ENCODE measurements around the gene SF3B1.

GRCh38 chr2:197414515-197414914 lies 20.3 kb downstream of the SF3B1 start:
- TF ChIP-seq EZH2 (IDR thresholded peaks at IDR 0.05; ENCODE audit: borderline replicate concordance, low read length) (no peak), CTCF (conservative IDR thresholded peaks at IDR 0.05 in 1 of 2, IDR thresholded peaks at IDR 0.05 in 1 of 2; ENCODE audit: extremely low read depth in 1 of 2, insufficient read depth in 1 of 2, low read depth in 1 of 2, low read length in 2 of 2) (no peak)
